Fibroblast of the conjunctiva (primary cell): ENCODE data around the gene ACACB.

Experiments
- DNase-seq: peaks from one replicate; pipeline ENCODE4 v3.0.0-alpha.2; 2010; ENCODE audit warnings: low read depth

The ACACB gene

DNA sequence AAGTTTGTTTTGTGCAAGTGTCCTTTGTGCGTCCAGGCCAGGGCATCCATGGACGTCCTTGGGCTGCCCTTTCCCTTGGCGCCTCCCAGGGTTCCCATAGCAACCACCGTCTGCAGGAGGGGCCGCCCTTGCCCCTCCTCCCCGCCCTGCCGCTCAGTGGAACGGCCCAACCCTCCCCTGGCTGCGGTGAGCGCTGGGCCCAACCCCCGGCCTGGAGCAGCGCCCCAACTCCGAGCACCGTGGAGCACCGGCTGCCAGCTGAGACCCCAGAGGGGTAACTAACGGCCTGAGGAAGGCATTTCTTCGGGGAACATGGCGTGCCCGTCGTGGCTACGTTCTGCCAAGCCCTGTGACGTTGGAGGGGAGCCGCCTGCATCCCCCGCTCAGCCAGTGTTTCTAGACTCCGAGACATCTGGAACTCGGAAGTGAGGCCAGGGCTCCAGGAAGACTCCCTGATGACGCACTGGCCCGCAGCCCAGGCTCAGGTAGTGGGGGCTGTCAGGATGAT lies 5.3 kb upstream of the ACACB start:
- DNase-seq: peak; percentile 82

DNA sequence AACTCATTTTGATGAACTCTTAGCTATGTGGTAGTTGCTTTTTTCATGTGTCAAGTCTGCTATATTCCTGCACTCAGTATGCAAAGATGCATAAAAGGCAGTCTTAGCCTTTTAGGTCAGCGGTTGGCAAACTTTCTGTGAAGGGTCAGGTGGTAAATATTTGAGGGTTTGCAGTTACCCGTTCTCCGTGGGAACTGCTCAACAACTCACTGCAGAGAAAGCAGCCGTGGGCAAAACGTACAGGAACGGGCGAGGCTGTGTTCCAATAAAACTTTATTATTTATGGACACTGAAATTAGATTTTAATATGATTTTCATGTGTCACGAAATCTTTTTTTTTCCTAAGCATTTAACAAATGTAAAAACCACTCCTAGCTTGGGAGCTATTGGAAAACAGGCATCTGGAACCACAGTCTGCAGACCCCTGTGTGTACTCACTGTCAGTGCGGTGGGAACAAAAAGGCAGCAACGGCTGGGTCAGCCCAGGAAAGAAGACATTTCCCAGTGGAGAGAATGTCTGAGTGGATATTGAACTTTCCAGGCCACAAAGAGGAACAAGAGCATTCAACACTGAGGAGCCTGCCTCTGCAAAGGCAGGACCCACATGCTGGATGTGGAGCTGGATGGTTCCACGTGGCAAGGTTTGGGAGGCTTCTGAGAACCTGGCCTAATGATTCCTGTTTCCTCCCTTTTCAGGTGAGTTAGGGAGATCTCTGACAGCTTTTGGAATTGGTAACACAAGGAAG lies 3.5 kb upstream of the ACACB start:
- no peak for DNase-seq

DNA sequence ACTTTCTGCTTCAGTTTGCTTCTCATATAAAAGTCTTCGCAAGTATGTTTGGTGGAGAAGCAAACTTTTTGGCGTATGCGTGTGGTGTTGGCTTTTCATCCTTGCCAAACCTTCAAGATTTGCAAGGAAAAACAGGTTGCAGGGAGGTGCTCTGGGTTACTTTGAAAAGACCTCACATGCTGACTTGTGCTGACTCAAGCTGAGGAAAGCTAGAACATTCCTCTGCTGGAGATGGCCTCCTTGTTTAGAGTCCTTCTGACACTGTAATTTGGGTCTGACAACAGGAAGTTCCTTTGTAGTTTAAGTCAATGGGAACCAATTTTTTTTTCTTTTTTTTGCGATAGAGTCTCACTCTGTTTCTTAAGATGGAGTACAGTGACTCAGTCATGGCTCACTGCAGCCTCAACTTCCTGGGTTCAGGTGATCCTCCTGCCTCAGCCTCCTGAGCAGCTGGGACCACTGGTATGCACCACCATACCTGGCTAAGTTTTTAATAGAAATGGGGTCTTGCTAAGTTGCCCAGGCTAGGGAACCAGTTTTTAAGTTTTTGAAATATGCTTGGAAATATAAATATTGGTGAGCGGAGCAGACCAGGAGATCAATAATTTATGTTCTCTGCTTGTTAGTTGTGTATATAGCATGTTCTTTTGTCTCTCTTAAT lies 2.6 kb upstream of the ACACB start:
- DNase-seq: no peak

DNA sequence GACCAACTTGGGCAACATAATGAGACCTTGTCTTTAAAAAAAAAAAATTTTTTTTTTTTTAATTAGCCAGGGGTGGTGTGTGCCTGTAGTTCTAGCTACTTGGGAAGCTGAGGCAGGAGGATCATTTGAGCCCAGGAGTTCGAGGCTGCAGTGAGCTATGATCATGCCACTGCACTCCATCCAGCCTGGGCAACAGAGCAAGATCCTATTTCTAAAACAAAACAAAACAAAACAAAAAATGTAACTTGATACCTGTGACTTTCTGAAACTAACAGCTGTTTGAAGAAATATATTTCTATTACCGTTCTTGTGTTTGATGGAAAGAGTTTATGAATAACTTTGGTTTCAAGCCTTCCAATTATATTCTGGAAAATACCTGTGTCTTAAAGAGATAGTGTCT lies 1.7 kb upstream of the ACACB start:
- no peak for DNase-seq

DNA sequence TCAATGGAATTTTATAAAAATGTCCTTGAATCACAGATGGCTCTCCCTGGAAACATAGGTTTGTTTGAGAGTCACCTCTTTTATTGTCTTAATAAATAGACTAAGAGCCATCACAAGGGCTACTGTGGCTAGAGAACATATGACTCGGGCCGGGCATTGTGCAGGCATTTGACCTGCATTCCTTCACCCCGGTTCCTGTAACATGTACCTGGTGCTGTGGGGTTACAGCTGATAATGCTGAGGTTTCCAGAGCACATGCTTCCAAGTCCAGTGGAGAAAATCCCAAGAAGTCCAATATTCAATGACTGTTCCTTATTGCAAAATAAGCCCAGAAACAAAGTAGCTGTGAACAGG lies 1.0 kb upstream of the ACACB start:
- no peak for DNase-seq

DNA sequence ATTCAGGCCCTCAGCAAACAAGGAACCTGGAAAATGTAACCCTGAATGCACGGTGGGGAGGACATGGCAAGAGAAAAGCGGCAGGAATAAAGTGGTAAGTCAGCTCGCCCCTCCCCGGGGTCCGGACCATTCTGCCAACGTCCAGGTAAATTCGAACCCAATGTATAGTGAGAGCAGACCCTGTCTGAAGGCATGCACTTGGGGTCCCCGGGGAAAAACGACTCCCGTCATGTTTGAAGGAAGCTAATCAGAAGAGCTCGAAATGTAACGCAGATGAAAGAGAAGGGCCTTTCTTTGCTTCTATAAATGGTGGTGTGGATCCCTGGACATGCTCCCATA lies 193 bp downstream of the ACACB start:
- no peak for DNase-seq

DNA sequence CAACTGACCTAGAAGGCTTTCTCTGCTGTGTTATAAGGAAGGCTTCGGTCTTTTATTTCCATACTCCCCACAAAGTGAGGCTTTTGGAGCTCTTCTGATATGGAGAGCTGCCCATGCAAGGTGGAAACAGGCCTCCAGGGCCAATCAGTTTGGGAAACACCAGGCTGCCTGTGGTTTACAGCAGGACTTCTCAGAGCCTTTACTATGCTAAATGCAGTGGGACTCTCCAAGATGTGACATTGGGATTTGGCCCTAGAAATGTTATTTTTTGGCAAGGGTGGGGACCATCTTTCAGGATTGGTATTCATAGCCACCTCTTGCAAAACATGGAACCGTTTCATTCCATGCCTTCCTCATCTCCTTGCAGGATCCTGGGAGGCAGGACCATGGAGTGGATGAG lies 3.7 kb downstream of the ACACB start:
- DNase-seq: no peak

DNA sequence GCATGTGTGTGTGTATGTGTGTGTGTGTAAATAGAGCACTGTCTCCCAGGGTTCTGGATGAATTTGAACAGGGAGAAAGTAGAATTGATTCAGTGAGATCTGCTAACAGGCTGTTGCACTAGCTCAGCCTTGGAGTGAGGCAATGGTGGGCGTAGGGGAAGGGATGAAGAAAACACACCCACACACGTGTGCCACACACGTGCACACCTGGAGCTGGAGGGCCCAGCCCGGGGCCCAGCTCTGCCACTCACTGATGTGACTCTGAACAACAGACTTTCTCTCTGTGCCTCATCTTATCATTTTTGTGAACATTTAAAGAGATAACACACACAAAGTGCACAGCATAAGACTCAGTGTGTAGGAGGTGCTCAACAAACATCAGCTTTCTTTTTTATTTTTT lies 4.2 kb downstream of the ACACB start:
- no peak for DNase-seq

DNA sequence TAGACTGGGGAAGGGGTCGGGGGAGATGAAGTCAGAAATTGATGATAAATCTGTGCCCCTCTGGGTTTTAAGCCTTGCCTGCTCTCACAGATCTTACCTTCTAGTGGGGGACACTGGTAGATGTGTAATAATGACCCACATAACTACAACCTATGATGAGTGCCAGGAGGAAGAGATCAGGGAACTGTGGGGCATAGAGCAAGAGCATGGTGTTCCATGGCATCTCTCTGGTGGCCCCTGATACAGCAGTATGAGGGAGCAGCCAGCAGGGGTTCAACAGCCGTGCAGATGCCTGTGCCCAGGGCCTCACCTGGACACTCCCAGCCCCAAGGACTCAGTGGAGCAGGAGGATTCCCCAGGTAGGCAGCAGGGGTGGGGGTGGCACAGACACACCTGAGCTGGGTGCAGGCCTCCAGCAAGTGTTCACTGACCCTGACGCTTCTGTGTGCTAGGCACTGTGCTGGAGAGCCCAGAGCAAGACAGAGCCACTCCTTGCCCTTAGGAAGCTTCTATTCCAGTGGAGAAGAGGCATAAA lies 5.0 kb downstream of the ACACB start:
- DNase-seq: no peak

DNA sequence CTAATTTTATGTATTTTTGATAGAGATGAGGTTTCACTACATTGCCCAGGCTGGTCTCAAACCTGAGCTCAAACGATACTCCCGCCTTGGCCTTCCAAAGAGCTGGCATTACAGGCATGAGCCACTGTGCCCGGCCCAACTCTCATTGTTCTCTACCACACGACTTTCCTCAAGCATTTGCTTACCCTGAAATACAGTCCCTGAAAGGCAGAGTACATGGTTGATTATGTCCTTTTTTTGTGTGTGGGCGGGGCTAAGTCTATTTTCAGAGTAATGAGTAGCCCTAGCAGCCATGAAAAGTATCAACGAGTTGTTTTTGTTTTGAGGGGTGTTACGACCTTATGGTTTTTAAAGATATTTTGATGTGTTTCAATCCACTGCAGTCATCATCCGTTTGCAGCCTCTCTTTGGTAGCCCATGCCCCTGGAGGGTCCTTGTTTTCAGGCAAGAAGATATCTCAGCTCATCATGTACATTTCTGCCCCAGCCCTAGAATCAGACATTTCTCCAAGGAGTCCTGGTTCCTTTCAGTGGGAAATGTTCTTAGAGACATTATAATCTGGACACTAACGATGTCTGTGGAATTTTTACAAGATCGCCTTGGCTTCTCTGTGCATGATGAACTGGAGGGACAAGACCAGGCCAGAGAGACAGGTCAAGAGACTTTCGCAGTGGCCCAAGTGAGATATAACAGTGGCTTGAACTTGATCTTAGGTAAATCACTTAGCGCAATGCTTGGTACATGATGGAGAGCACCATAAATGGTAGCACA lies 8.7 kb downstream of the ACACB start:
- no peak for DNase-seq

DNA sequence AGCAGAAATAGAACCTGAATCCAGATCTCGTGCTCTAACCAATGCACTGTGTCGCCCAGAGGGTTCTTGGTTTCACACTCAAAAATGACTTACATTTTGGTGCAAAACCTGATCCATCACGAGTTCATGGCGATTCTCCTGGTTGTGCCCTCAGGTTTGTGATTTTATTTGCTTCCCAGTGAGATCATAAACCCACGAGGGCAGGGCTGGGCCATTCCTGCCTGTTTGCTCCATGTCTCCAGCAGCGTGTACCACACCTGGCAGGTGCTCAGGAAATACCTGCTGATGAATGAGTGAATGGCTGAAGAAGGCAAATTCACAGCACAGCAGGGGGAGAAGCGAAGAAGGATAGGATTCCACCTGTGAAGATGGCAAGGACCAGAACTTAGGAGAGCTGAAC lies 9.4 kb downstream of the ACACB start:
- DNase-seq: no peak

DNA sequence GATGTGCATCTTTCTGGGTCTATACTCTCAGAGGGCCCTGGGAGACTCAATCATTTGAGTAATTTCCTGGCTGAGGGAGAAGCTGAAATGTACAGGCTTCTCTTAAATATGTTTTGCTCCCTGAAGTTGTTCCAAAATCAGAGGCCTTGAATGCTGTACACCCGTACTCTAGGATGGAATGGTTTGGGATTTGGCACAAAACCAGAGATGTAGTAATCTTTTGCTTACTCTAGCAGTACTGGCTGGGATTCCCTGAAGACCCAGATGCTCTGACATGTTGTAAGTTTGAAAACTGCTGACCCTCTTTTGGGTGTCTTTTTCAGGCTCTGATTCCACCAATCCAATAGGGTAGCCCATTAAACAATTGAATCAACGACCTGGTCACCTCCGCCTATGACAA lies 10.4 kb downstream of the ACACB start:
- DNase-seq: peak; percentile 63

DNA sequence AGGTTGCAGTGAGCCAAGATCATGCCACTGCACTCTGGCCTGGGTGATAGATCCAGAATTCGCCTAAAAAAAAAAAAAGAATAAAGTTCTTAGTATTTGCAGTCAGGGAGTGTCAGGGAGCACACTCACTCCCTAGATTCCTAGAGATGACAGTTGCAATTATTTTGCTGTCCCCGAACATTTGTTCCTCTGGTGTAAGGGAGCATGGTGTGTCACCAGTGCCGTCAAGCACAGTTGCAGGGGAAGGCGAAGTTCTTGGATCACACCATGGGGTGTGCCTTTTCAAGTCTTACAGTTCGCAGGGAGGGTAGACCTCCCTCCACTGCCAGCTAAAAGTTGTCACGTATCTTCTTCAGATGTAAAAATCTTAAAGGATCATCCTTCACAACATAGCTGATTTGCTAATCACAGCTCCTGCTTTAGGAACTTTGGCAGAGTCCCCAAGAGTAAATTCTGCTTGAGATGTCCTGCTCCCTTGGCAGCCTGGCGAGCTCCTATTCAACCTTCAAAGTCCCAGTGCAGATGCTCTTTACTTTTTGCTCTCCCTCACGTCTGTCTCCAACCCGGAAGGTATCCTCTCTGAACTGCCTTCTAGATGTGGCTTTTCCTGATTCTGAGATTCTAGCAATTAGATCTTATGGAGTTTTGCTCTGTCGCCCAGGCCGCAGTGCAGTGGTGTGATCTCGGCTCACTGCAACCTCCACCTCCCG lies 11.3 kb downstream of the ACACB start:
- no peak for DNase-seq

DNA sequence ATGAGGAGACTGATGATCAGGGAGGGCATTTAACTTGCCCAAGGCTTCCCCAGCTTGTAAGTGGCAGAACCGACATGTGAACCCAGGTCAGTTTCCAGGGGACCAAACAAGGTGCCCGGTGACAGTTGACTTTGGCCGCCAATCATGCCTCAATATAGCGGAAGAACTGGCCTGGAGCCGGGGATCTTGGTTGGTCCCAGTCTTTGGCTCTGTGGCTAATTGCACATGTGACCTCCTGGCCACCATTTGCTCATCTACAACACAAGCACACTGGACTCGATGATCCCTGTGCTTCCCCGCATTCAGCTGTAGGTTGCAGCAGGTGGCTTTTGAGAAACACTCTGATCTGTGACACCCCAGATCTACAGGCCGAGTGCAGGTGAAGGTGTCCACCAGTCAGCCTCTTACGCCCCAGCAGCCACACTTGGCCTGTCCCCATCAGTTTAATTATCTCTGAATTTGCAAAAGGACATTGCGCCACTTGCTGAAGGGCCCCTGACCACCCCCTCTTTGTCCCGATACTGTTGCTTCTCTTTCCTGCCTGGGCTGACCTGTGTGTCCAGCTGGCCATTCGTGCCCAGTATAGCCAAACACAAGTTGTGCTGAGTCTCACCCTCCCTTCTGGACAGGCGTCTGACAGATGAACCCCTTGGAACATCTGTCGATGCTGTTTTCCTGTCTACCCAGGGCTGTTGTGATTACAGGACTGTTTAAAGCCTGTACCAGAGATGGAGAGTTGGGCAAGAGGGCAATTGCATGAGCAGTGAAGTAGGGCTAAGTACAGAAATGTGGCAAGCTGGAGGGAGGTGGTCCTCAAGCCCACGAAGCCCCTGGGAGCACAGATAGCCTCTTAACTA lies 14.1 kb downstream of the ACACB start:
- no peak for DNase-seq

DNA sequence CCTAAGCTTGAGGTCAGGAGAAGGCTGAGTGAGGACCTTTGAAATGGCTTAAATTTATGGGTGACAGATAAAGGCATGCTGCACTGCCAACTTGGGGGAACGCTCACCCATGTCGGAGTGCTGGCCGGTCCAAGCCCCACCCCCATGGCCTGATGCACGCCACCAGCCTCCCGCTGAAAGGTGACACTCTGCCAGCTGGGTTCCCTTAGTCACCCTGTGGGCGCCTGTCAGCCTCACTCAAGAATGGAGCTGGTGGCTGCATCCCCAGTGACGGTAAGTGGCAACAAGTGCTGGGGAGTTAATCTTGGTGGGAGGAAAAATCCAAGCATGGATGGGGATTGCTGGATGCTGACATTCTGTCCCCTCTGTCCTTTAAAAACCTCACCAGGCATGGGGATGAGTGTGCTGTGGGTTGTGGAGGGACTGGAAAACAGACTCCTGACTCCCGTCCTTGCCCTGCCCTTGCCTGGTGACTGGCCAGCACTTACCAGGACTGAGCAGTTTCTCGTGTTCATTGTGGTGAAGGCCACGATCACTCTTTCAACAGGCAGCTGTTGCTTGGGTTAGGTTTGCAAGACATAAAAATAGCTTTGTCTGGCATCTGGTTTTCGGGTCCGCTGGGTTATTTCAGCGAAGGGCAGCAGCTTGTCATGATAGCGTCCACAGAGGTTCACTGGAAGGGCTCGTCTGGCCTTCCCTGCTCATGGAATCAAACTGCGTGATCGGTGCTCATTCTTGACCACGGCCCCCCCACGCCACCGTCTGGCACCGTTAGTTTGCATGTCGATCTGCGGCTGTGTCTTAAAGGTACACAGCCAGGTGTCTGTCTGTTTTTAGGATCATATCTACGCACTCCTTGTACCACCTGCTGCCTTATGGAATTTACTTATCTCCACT lies 15.0 kb downstream of the ACACB start:
- DNase-seq: no peak

DNA sequence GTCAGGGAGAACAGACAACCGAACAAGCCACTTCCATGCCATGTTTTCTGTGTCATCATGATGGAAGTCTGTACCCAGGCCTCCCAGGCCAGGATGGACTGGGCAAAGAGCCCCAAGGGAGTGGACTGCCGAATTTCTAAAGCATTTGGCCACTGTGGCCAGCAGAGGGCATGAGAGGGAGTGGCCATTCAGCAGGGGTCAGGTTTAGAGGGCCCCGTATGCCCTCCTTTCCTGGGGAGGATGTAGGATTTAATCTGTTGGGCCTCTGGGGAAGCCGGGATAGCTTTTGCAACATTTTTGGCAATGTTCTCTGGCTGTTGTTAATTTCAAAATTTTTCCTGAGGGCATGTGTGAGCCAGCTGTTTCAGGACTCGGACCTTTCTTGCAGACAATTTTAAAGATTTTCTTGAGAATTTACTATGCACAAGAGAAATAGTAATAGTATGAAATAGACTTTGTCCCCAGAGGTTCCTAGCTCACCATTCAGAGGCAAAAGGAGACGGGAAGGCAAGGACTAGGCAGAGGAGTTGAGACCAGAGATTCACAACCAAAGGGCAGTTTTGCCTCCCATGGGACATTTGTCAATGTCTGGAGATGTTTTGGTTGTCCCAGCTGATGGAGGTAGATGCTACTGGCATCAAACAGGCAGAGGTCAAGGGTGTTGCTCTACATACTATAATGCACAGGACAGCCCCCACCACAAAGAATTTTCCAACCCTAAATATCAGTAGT lies 18.0 kb downstream of the ACACB start:
- DNase-seq: peak; percentile 84

DNA sequence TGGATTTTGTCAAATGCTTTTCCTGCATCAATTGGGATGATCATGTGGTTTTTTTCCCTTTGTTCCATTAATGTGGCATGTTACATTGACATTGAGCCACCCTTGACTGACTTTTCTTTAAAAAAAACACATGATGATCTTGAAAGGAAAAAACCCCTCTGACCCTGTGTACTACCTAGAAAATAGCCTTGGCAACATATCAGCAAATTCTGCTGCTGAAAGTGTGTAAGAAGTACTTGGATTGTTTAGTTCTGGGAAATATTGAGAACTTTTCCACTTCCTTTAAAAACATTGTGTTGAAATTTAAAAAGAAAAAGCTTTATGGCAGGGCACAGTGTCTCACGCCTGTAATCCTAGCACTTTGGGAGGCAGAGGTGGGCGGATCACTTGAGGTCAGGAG lies 20.7 kb downstream of the ACACB start:
- peak; percentile 16 for DNase-seq

DNA sequence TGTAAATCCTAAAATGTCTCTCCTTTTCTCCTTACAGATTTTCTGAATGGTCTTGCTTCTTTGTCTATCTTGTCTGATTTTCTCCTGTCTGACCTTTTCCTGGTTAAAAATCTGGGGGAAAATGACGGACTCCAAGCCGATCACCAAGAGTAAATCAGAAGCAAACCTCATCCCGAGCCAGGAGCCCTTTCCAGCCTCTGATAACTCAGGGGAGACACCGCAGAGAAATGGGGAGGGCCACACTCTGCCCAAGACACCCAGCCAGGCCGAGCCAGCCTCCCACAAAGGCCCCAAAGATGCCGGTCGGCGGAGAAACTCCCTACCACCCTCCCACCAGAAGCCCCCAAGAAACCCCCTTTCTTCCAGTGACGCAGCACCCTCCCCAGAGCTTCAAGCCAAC lies 23.0 kb downstream of the ACACB start:
- no peak for DNase-seq

DNA sequence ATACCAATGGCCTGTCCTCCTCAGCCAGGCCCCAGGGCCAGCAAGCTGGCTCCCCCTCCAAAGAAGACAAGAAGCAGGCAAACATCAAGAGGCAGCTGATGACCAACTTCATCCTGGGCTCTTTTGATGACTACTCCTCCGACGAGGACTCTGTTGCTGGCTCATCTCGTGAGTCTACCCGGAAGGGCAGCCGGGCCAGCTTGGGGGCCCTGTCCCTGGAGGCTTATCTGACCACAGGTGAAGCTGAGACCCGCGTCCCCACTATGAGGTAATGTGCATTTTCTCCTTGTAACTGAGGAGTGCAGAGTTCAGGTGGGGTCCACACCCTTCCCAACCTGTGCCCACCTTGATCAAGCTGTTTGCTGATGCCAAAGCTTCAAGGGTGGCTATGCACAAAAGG lies 23.4 kb downstream of the ACACB start:
- DNase-seq: no peak

DNA sequence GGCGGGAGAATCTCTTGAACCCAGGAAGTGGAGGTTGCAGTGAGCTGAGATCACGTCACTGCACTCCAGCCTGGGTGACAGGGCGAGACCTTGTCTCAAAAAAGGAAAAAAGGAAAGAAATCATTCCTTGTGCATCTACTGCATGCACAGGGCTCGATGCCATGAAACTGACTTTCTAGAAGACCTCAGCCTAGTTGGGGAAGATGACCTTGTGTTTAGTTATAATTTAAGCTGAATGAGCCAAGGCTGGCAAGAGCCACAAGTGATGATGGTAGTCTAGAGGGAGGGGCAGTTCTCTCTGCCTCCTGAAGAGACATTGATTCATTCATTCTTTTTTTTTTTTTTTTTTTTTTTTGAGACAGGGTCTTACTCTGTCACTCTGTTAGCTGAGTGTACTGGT lies 24.2 kb downstream of the ACACB start:
- no peak for DNase-seq
